Chondrocyte (in vitro differentiated cells): ENCODE data around the gene GTF2H4. TPM values are rescaled to one million over a fixed set of nuclear protein-coding genes. Genes with fewer than 3 reads are reported as not detected.
"Not testable (repeated sequence)": the region's sequence is repeated elsewhere in the genome, so short reads cannot be mapped to it uniquely, and the experiment has no call there.

Experiments
- DNase-seq: peaks from one replicate; pipeline ENCODE4 v3.0.0; 2021; ENCODE audit warnings: mixed read lengths, low spot score
- H3K27ac Mint-ChIP-seq: one replicate; pipeline ENCODE4 v1.8.0; 2021; ENCODE audit warnings: mild to moderate bottlenecking, moderate library complexity, mixed read lengths; ENCODE audit not compliant: unreplicated experiment
- H3K27me3 Mint-ChIP-seq: 2 replicates; pipeline ENCODE4 v1.8.0; 2021; ENCODE audit warnings: low read depth, mixed read lengths
- H3K36me3 Mint-ChIP-seq: 2 replicates; pipeline ENCODE4 v1.8.0; 2021; ENCODE audit warnings: low read depth, mixed read lengths
- H3K4me1 Mint-ChIP-seq: 2 replicates; pipeline ENCODE4 v1.8.0; 2021; ENCODE audit warnings: low read depth, mild to moderate bottlenecking, mixed read lengths
- H3K4me3 Mint-ChIP-seq: one replicate; pipeline ENCODE4 v1.8.0; 2021; ENCODE audit warnings: mild to moderate bottlenecking, moderate library complexity, mixed read lengths; ENCODE audit not compliant: unreplicated experiment
- H3K9me3 Mint-ChIP-seq: 2 replicates; pipeline ENCODE4 v1.8.0; 2021; ENCODE audit warnings: low read depth, mixed read lengths
- total RNA-seq: library from RNA; stranded (reverse); gene quantifications from 3 replicates; pipeline ENCODE4 v1.2.1, GENCODE V29; 2021
- TF ChIP-seq, protein P1 (sequence below): fragments of 200-600 bp; sonication (generic); IDR thresholded peaks from 2 replicates; pipeline ENCODE4 v1.5.0; 2021; ENCODE audit warnings: antibody characterized with exemption, mild to moderate bottlenecking, moderate library complexity

Gene GTF2H4
- total RNA-seq, 1 donor from 2014 or later: 39.5 TPM

- Mint-ChIP-seq H3K27ac (no peak overlapping the region), H3K27me3 (no peaks in the 10 kb centered on the region), H3K36me3 (peaks cover 40% of the 10 kb centered on the region), H3K4me1 (no peaks in the 10 kb centered on the region), H3K9me3 (no peaks in the 10 kb centered on the region), H3K4me3 (no peak overlapping the region)
- DNase-seq: no peak
- TF ChIP-seq, protein P1, sequence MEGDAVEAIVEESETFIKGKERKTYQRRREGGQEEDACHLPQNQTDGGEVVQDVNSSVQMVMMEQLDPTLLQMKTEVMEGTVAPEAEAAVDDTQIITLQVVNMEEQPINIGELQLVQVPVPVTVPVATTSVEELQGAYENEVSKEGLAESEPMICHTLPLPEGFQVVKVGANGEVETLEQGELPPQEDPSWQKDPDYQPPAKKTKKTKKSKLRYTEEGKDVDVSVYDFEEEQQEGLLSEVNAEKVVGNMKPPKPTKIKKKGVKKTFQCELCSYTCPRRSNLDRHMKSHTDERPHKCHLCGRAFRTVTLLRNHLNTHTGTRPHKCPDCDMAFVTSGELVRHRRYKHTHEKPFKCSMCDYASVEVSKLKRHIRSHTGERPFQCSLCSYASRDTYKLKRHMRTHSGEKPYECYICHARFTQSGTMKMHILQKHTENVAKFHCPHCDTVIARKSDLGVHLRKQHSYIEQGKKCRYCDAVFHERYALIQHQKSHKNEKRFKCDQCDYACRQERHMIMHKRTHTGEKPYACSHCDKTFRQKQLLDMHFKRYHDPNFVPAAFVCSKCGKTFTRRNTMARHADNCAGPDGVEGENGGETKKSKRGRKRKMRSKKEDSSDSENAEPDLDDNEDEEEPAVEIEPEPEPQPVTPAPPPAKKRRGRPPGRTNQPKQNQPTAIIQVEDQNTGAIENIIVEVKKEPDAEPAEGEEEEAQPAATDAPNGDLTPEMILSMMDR: no peak
Measured at GRCh38 chr6:30898750-30899360, 9.2 kb upstream of the GTF2H4 start.

- Mint-ChIP-seq H3K36me3 (peaks cover 24% of the 10 kb centered on the region), H3K9me3 (no peaks in the 10 kb centered on the region), H3K4me1 (no peaks in the 10 kb centered on the region), H3K27ac (no peak overlapping the region), H3K27me3 (no peaks in the 10 kb centered on the region), H3K4me3 (no peak overlapping the region)
- TF ChIP-seq, protein P1: no peak
- DNase-seq: no peak
Measured at GRCh38 chr6:30900863-30901417, 7.1 kb upstream of the GTF2H4 start.

DNA sequence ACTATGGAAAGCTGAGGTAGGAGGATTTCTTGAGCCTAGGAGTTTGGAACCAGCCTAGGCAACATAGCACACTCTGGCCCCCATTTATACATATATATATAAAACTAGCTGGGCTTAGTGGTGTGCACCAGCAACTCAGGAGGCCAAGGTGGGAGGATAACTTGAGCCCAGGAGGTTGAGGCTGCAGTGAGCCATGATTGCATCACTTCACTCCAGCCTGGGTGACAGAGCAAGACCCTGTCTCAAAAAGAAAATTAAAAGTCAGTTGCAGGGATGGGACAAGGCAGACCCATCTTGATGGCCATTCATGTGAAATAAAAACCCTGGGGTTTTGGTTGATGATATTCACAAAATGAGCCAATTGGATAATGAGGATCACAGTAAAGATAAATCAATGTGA lies 6.6 kb upstream of the GTF2H4 start:
- TF ChIP-seq, protein P1: no peak
- DNase-seq: no peak
- Mint-ChIP-seq H3K4me1 (no peaks in the 10 kb centered on the region), H3K27me3 (no peaks in the 10 kb centered on the region), H3K27ac (no peak overlapping the region), H3K4me3 (no peak overlapping the region), H3K36me3 (peaks cover 21% of the 10 kb centered on the region), H3K9me3 (no peaks in the 10 kb centered on the region)

DNA sequence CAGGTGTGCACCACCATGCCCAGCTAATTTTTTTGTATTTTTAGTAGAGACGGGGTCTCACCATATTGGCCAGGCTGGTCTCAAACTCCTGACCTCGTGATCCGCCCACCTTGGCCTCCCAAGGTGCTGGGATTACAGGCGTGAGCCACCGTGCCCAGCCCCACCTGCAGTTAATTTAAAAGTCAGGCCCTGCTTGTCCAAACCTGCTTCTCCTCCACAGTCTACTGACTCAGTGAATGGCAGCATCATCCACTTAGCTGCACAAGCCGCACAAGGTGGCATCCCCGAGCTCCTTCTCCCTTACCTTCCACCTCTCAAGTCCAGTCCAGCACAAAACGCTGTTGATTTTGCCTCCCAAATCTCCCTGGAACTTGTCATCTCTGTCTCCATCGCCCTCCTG lies 5.8 kb upstream of the GTF2H4 start:
- DNase-seq, H3K27ac Mint-ChIP-seq, H3K27me3 Mint-ChIP-seq, H3K4me3 Mint-ChIP-seq, H3K9me3 Mint-ChIP-seq, H3K4me1 Mint-ChIP-seq: not testable (repeated sequence)
- H3K36me3 Mint-ChIP-seq: peaks cover 17% of the 10 kb centered on the region

- H3K9me3 Mint-ChIP-seq: no peaks in the 10 kb centered on the region
- TF ChIP-seq, protein P1: no peak
- peaks cover 17% of the 10 kb centered on the region for H3K36me3 Mint-ChIP-seq
- H3K4me1 Mint-ChIP-seq: peaks cover 3% of the 10 kb centered on the region
- no peak for DNase-seq
- H3K27ac Mint-ChIP-seq: no peak overlapping the region
- H3K27me3 Mint-ChIP-seq: no peaks in the 10 kb centered on the region
- no peak overlapping the region for H3K4me3 Mint-ChIP-seq
Measured at GRCh38 chr6:30902709-30903108, 5.3 kb upstream of the GTF2H4 start.

GRCh38 chr6:30903236-30903635 lies 4.8 kb upstream of the GTF2H4 start:
- no peak for DNase-seq
- H3K36me3 Mint-ChIP-seq: peaks cover 14% of the 10 kb centered on the region
- no peak overlapping the region for H3K4me3 Mint-ChIP-seq
- no peaks in the 10 kb centered on the region for H3K9me3 Mint-ChIP-seq
- no peak overlapping the region for H3K27ac Mint-ChIP-seq
- H3K27me3 Mint-ChIP-seq: no peaks in the 10 kb centered on the region
- peaks cover 8% of the 10 kb centered on the region for H3K4me1 Mint-ChIP-seq
- TF ChIP-seq, protein P1: no peak

DNA sequence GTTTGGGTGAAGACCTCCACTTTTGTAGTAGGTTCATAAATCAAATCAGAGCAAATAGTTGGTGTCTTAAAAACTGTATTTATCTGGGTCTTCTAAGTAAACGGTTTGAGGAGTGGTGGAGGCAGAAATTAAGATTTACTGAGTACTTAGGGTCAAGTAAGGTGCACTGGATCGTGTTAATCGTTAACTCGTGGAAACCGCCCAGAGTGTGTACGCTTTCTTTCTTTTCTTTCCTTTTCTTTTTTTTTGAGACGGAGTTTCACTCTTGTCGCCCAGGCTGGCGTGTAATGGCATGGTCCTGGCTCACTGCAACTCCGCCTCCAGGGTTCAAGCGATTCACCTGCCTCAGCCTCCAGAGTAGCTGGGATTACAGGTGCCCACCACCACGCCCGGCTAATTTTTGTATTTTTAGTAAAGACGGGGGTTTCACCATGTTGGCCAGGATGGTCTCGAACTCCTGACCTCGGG lies 683 bp upstream of the GTF2H4 start:
- not testable (repeated sequence) for H3K27me3 Mint-ChIP-seq, H3K9me3 Mint-ChIP-seq, DNase-seq
- Mint-ChIP-seq H3K36me3 (peaks cover 11% of the 10 kb centered on the region), H3K27ac (peak overlapping the region; percentile 95), H3K4me3 (peak overlapping the region; percentile 99), H3K4me1 (peaks cover 20% of the 10 kb centered on the region)
